VCaP (cell line): ENCODE measurements around the gene RPS15.

ENCODE experiments used
- H3K27ac ChIP-seq: fragments of 450-650 bp; 2 replicates; pipeline ENCODE4 v1.5.1; 2017
- CTCF ChIP-seq: fragments of 450-650 bp; conservative IDR thresholded peaks from 2 replicates; pipeline ENCODE4 v1.5.1; 2017; ENCODE audit warnings: mild to moderate bottlenecking, moderate library complexity

The RPS15 gene

GRCh38 chr19:1399079-1399478, 39.1 kb upstream of the RPS15 start:
- H3K27ac ChIP-seq = no peak overlapping the region

GRCh38 chr19:1399745-1400144, 38.5 kb upstream of the RPS15 start:
- H3K27ac ChIP-seq = peak overlapping the region; percentile 82; the same call in 1 of the 2 replicates
- no peak for TF ChIP-seq CTCF

More at GRCh38 chr19:1399079-1399478, 39.1 kb upstream of the RPS15 start:
- TF ChIP-seq CTCF = no peak

GRCh38 chr19:1400281-1401137, 37.7 kb upstream of the RPS15 start:
- peak overlapping the region; percentile 82 for H3K27ac ChIP-seq
- no peak for TF ChIP-seq CTCF

GRCh38 chr19:1401138-1401888, 36.9 kb upstream of the RPS15 start, which contains the start of gene GAMT:
GAMT (minus strand) TSS chr19:1401542; CDS start chr19:1401476, 66 bp downstream.
- peak within 1 kb of the TSS; percentile 82 for H3K27ac ChIP-seq

GRCh38 chr19:1401889-1402217, 36.3 kb upstream of the RPS15 start:
- H3K27ac ChIP-seq = peak overlapping the region; percentile 82

More at GRCh38 chr19:1401138-1401888, 36.9 kb upstream of the RPS15 start, which contains the start of gene GAMT:
- peak; percentile 86 for TF ChIP-seq CTCF

GRCh38 chr19:1402411-1403070, 35.7 kb upstream of the RPS15 start:
- TF ChIP-seq CTCF = no peak
- no peak overlapping the region; the same call in 1 of the 2 replicates for H3K27ac ChIP-seq

More at GRCh38 chr19:1401889-1402217, 36.3 kb upstream of the RPS15 start:
- no peak for TF ChIP-seq CTCF
